ENCODE measurements around the gene SDE2. TPM values are rescaled to one million over a fixed set of nuclear protein-coding genes. Genes with fewer than 3 reads are reported as not detected.

Gene SDE2
- total and polyA plus RNA-seq, 10 of the 15 experiments (the other 5 are each of a cell fraction or from before 2014, with no cell fraction given), result 2.7 to 19.4 (median 12.6) TPM

DNA sequence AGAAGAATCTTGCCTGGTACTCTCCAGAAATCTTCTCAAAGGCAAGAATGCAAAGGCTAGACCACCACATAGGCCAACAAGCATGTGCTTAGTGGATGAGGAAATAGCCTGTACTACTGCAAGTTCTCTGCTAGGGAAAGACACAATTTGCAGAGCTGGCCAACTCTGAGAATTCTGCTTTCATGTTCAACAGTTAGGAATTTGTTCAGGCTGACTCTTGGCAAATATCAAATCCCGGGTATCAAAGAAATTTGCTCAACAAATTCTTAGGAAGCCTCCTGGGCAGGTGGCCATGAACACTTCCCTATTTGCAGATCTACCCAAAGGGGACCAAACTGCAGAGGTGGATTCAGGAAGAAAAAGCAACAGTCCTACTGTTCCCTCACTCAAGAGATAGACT, 48.4 kb upstream of the SDE2 start:
- SMC1A ChIA-PET (ENCODE audit: uncharacterized antibody, unreplicated experiment), result interaction anchor here (0.6 kb wide), 1 partner anchor 10 kb away, joined by 4 read pairs; no protein-coding TSS in a partner anchor

DNA sequence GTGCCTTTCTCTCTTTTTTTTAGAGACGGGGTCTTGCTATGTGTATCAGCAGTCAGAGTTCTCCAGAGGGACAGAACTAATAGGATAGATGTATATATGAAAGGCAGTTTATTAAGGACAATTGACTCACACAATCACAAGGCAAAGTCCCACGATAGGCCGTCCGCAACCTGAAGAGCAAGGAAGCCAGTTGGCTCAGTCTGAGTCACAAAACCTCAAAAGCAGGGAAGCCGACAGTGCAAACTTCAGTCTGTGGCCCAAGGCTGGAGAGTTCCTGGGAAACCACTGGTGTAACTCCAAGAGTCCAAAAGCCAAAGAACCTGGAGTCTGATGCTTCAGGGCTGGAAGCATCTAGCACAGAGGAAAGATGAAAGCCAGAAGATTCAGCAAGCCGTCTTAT, 47.1 kb upstream of the SDE2 start:
- no TSS peak for BruUV-seq (replicated peaks)
- H3K4me3 ChIP-seq, result no peak overlapping the region
- H3K9ac ChIP-seq (ENCODE audit: control insufficient read depth, insufficient read depth, low read length), result no peak overlapping the region
- DNase-seq (ENCODE audit: low read depth, low spot score) (no peak), FAIRE-seq (no peak), ATAC-seq (no peak)
- H3K27me3 ChIP-seq (replicated peaks in 1 of 2; ENCODE audit: control insufficient read depth in 2 of 2, insufficient read depth in 2 of 2, low read length in 1 of 2), result no peaks in the 10 kb centered on the region
- H4K20me1 ChIP-seq (ENCODE audit: control insufficient read depth, insufficient read depth), result no peaks in the 10 kb centered on the region
- ChIA-PET CTCF (no interaction called here), SMC1A (ENCODE audit: uncharacterized antibody, unreplicated experiment) (interaction anchor here (0.6 kb wide), 1 partner anchor 49 kb away, joined by 3 read pairs; no protein-coding TSS in a partner anchor), POLR2A (interaction anchor here (0.6 kb wide), 1 partner anchor 127 kb away, joined by 6 read pairs; no protein-coding TSS in a partner anchor), RAD21 (ENCODE audit: unreplicated experiment) (no interaction called here)
- intact Hi-C loops (cut with micrococcal nuclease; ENCODE audit: unreplicated experiment), result no loop called here
- H3K36me3 ChIP-seq (ENCODE audit: control insufficient read depth in 2 of 2, insufficient read depth in 2 of 2, low read length in 1 of 2), result no peaks in the 10 kb centered on the region
- 93% methylated on average over 6 of the region's 6 CpGs for WGBS (ENCODE audit: insufficient coverage, insufficient replicate concordance, low lambda C conversion rate, missing lambda C conversion rate)
- no peak overlapping the region for H2AFZ ChIP-seq (ENCODE audit: control insufficient read depth, low read depth, low read length)
- in situ Hi-C loops (cut with MboI), result no loop called here
- no peaks in the 10 kb centered on the region for H3K79me2 ChIP-seq (ENCODE audit: control insufficient read depth, insufficient read depth, low read length)
- H3K27ac ChIP-seq (ENCODE audit: control insufficient read depth, insufficient read depth), result no peak overlapping the region
- H3K9me3 ChIP-seq (replicated peaks; ENCODE audit: control insufficient read depth, insufficient read depth, low read length), result no peaks in the 10 kb centered on the region
- no peak overlapping the region for H3K4me2 ChIP-seq (ENCODE audit: control insufficient read depth, insufficient read depth)
- no peaks in the 10 kb centered on the region for H3K4me1 ChIP-seq (ENCODE audit: control insufficient read depth, insufficient read depth, low read length)
- TF ChIP-seq EED (IDR thresholded peaks at IDR 0.05; ENCODE audit: low read depth) (no peak), ETV6 (conservative IDR thresholded peaks at IDR 0.05 in 1 of 2, IDR thresholded peaks at IDR 0.05 in 1 of 2; ENCODE audit: borderline replicate concordance in 1 of 2, low read depth in 1 of 2) (no peak), TCF7 (IDR thresholded peaks at IDR 0.05; ENCODE audit: borderline replicate concordance) (no peak), HDAC2 (IDR thresholded peaks at IDR 0.05) (no peak), FOXK2 (IDR thresholded peaks at IDR 0.05) (no peak), SUZ12 (IDR thresholded peaks at IDR 0.05; ENCODE audit: unreplicated experiment) (no peak), RELA (IDR thresholded peaks at IDR 0.05; ENCODE audit: borderline replicate concordance, partially characterized antibody) (no peak), HDGF (IDR thresholded peaks at IDR 0.05) (no peak)
- TF ChIP-seq, protein P1, sequence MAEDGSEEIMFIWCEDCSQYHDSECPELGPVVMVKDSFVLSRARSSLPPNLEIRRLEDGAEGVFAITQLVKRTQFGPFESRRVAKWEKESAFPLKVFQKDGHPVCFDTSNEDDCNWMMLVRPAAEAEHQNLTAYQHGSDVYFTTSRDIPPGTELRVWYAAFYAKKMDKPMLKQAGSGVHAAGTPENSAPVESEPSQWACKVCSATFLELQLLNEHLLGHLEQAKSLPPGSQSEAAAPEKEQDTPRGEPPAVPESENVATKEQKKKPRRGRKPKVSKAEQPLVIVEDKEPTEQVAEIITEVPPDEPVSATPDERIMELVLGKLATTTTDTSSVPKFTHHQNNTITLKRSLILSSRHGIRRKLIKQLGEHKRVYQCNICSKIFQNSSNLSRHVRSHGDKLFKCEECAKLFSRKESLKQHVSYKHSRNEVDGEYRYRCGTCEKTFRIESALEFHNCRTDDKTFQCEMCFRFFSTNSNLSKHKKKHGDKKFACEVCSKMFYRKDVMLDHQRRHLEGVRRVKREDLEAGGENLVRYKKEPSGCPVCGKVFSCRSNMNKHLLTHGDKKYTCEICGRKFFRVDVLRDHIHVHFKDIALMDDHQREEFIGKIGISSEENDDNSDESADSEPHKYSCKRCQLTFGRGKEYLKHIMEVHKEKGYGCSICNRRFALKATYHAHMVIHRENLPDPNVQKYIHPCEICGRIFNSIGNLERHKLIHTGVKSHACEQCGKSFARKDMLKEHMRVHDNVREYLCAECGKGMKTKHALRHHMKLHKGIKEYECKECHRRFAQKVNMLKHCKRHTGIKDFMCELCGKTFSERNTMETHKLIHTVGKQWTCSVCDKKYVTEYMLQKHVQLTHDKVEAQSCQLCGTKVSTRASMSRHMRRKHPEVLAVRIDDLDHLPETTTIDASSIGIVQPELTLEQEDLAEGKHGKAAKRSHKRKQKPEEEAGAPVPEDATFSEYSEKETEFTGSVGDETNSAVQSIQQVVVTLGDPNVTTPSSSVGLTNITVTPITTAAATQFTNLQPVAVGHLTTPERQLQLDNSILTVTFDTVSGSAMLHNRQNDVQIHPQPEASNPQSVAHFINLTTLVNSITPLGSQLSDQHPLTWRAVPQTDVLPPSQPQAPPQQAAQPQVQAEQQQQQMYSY (CRISPR knock-in tag; IDR thresholded peaks at IDR 0.05), result no peak

More for the DNA sequence above, 48.4 kb upstream of the SDE2 start:
- Histone ChIP-seq H3K4me1 (ENCODE audit: control insufficient read depth, insufficient read depth, low read length) (no peaks in the 10 kb centered on the region), H4K20me1 (ENCODE audit: control insufficient read depth, insufficient read depth) (no peaks in the 10 kb centered on the region), H3K9ac (ENCODE audit: control insufficient read depth, insufficient read depth, low read length) (no peak overlapping the region), H3K4me2 (ENCODE audit: control insufficient read depth, insufficient read depth) (no peak overlapping the region), H2AFZ (ENCODE audit: control insufficient read depth, low read depth, low read length) (no peak overlapping the region), H3K9me3 (replicated peaks; ENCODE audit: control insufficient read depth, insufficient read depth, low read length) (no peaks in the 10 kb centered on the region), H3K27ac (ENCODE audit: control insufficient read depth, insufficient read depth) (no peak overlapping the region), H3K27me3 (replicated peaks in 1 of 2; ENCODE audit: control insufficient read depth in 2 of 2, insufficient read depth in 2 of 2, low read length in 1 of 2) (no peaks in the 10 kb centered on the region), H3K36me3 (ENCODE audit: control insufficient read depth in 2 of 2, insufficient read depth in 2 of 2, low read length in 1 of 2) (no peaks in the 10 kb centered on the region), H3K79me2 (ENCODE audit: control insufficient read depth, insufficient read depth, low read length) (no peaks in the 10 kb centered on the region), H3K4me3 (no peak overlapping the region)
- ChIA-PET POLR2A (interaction anchor here (0.6 kb wide), 1 partner anchor 49 kb away, joined by 3 read pairs; no protein-coding TSS in a partner anchor), CTCF (interaction anchor here (0.7 kb wide), 1 partner anchor 8 kb away, joined by 3 read pairs; no protein-coding TSS in a partner anchor), RAD21 (ENCODE audit: unreplicated experiment) (no interaction called here)
- in situ Hi-C loops (cut with MboI) (no loop called here), intact Hi-C loops (cut with micrococcal nuclease; ENCODE audit: unreplicated experiment) (no loop called here)
- FAIRE-seq, result no peak
- WGBS (ENCODE audit: insufficient coverage, insufficient replicate concordance, low lambda C conversion rate, missing lambda C conversion rate), result 35% methylated on average over 1 of the region's 1 CpG
- no TSS peak for BruUV-seq (replicated peaks)
- DNase-seq (ENCODE audit: low read depth, low spot score), result no peak
- TF ChIP-seq NFYB (IDR thresholded peaks at IDR 0.05; ENCODE audit: insufficient read depth, low read depth, low read length) (no peak), MTA3 (IDR thresholded peaks at IDR 0.05; ENCODE audit: borderline replicate concordance, low read length) (no peak), ASH2L (IDR thresholded peaks at IDR 0.05; ENCODE audit: borderline replicate concordance, low read depth) (no peak), ZNF217 (IDR thresholded peaks at IDR 0.05) (no peak), MEF2B (IDR thresholded peaks at IDR 0.05; ENCODE audit: partially characterized antibody, poor library complexity, severe bottlenecking) (no peak), RFX5 (IDR thresholded peaks at IDR 0.05; ENCODE audit: low read depth, low read length) (no peak), ZNF384 (IDR thresholded peaks at IDR 0.05; ENCODE audit: borderline replicate concordance, low read depth, low read length) (no peak), MEF2A (IDR thresholded peaks at IDR 0.05; ENCODE audit: insufficient read depth, low read depth, low read length) (no peak), GABPA (IDR thresholded peaks at IDR 0.05; ENCODE audit: low read depth) (no peak), HDGF (IDR thresholded peaks at IDR 0.05) (no peak), BACH1 (IDR thresholded peaks at IDR 0.05; ENCODE audit: borderline replicate concordance) (no peak), BHLHE40 (IDR thresholded peaks at IDR 0.05; ENCODE audit: borderline replicate concordance in 1 of 2, low read depth in 2 of 2, low read length in 1 of 2) (no peak)
- ATAC-seq, result no peak
